Activated naive CD4-positive, alpha-beta T cell treated with Interleukin-2 at 50 U/mL for 16 hours (primary cell): ENCODE measurements around the gene C1orf198.

ENCODE experiments used
- DNase-seq: peaks from one replicate; pipeline ENCODE4 v3.0.0-alpha.2; 2020

C1orf198 gene

GRCh38 chr1:230806552-230806951 lies 61.8 kb downstream of the C1orf198 start:
- no peak for DNase-seq

- DNase-seq, result no peak
Measured at GRCh38 chr1:230804396-230804795, 63.9 kb downstream of the C1orf198 start.

GRCh38 chr1:230800891-230801840 lies 67.2 kb downstream of the C1orf198 start:
- no peak for DNase-seq

- DNase-seq, result no peak
Measured at GRCh38 chr1:230798491-230798890, 69.8 kb downstream of the C1orf198 start.

GRCh38 chr1:230797942-230798365 lies 70.4 kb downstream of the C1orf198 start:
- no peak for DNase-seq

- no peak for DNase-seq
Measured at GRCh38 chr1:230797376-230797920, 70.9 kb downstream of the C1orf198 start.

- no peak for DNase-seq
Measured at GRCh38 chr1:230796626-230797025, 71.7 kb downstream of the C1orf198 start.

GRCh38 chr1:230794871-230795605 lies 73.3 kb downstream of the C1orf198 start:
- no peak for DNase-seq

- DNase-seq, result no peak
Measured at GRCh38 chr1:230794431-230794830, 73.9 kb downstream of the C1orf198 start.

- DNase-seq, result no peak
Measured at GRCh38 chr1:230793463-230793745, 74.9 kb downstream of the C1orf198 start.

GRCh38 chr1:230792691-230793462 lies 75.4 kb downstream of the C1orf198 start:
- DNase-seq, result no peak

GRCh38 chr1:230791986-230792564 lies 76.2 kb downstream of the C1orf198 start:
- DNase-seq, result no peak

- no peak for DNase-seq
Measured at GRCh38 chr1:230790026-230790425, 78.3 kb downstream of the C1orf198 start.

- DNase-seq, result no peak
Measured at GRCh38 chr1:230788561-230789275, 79.6 kb downstream of the C1orf198 start.

GRCh38 chr1:230787471-230787870 lies 80.8 kb downstream of the C1orf198 start:
- no peak for DNase-seq
